Liver (tissue), 9 donors: ENCODE results near the gene EHMT1. TPM values are rescaled to one million over a fixed set of nuclear protein-coding genes. Genes with fewer than 3 reads are reported as not detected.

Experiments used
- DNase-seq: peaks from one replicate; pipeline ENCODE4 v3.0.0-alpha.2; 2017; ENCODE audit warnings: low spot score
- H3K27ac ChIP-seq, 2 donors: one replicate each; pipeline ENCODE4 v1.7.0; 2013; ENCODE audit warnings: inconsistent platforms in 2 of 2, low read length in 2 of 2, control low read depth in 1 of 2, low read depth in 1 of 2, mild to moderate bottlenecking in 1 of 2
- H3K27me3 ChIP-seq, 4 donors: one replicate each; pipeline versions ENCODE4 v1.6.1 to v1.7.0; 2013; ENCODE audit warnings: low read length in 3 of 4, inconsistent platforms in 1 of 4, mild to moderate bottlenecking in 1 of 4, moderate library complexity in 1 of 4; ENCODE audit not compliant: control insufficient read depth in 4 of 4, insufficient read depth in 4 of 4
- H3K36me3 ChIP-seq, 4 donors: one replicate each; pipeline versions ENCODE4 v1.6.1 to v1.7.0; 2013; ENCODE audit warnings: low read length in 3 of 4, mild to moderate bottlenecking in 3 of 4, low read depth in 1 of 4, moderate library complexity in 1 of 4; ENCODE audit not compliant: control insufficient read depth in 4 of 4, insufficient read depth in 3 of 4
- H3K4me1 ChIP-seq, 4 donors: one replicate each; pipeline versions ENCODE4 v1.6.1 to v1.7.0; 2013; ENCODE audit warnings: low read length in 3 of 4, mild to moderate bottlenecking in 3 of 4, moderate library complexity in 1 of 4; ENCODE audit not compliant: control insufficient read depth in 4 of 4, insufficient read depth in 4 of 4
- H3K4me3 ChIP-seq, 3 donors: one replicate each; pipeline versions ENCODE4 v1.6.1 to v1.7.0; 2013; ENCODE audit warnings: low read length in 3 of 3, control low read depth in 1 of 3, low read depth in 1 of 3, mild to moderate bottlenecking in 1 of 3
- H3K9ac ChIP-seq, 2 donors: one replicate each; pipeline ENCODE4 v1.7.0; 2013; ENCODE audit warnings: low read length in 2 of 2, mild to moderate bottlenecking in 2 of 2, moderate library complexity in 2 of 2, control low read depth in 1 of 2, low read depth in 1 of 2
- H3K9me3 ChIP-seq, 4 donors: one replicate each; pipeline versions ENCODE4 v1.6.1 to v1.7.0; 2013; ENCODE audit warnings: low read length in 3 of 4; ENCODE audit not compliant: control insufficient read depth in 4 of 4
- ATF3 ChIP-seq: IDR thresholded peaks from 2 replicates; pipeline ENCODE4 v1.6.1; 2016; ENCODE audit warnings: antibody characterized with exemption
- EGR1 ChIP-seq, 2 donors: IDR thresholded peaks; 2 replicates each; pipeline ENCODE4 v1.6.1; 2016 to 2018; ENCODE audit warnings: antibody characterized with exemption in 2 of 2, low read depth in 2 of 2
- FOXA1 ChIP-seq: IDR thresholded peaks from 2 replicates; pipeline ENCODE4 v1.6.1; 2016; ENCODE audit warnings: antibody characterized with exemption
- FOXA2 ChIP-seq: IDR thresholded peaks from 2 replicates; pipeline ENCODE4 v1.6.1; 2016; ENCODE audit warnings: antibody characterized with exemption
- GABPA ChIP-seq, 2 donors: IDR thresholded peaks in 1 of 2; conservative IDR thresholded peaks in 1 of 2; 2 replicates each; pipeline ENCODE4 v1.6.1; 2016; ENCODE audit warnings: antibody characterized with exemption in 2 of 2, mild to moderate bottlenecking in 1 of 2, moderate library complexity in 1 of 2
- HNF4A ChIP-seq, 2 donors: conservative IDR thresholded peaks; 2 replicates each; pipeline ENCODE4 v1.6.1; 2016; ENCODE audit warnings: antibody characterized with exemption in 2 of 2, mild to moderate bottlenecking in 2 of 2
- HNF4G ChIP-seq: IDR thresholded peaks from 2 replicates; pipeline ENCODE4 v1.6.1; 2016; ENCODE audit warnings: antibody characterized with exemption
- NR2F2 ChIP-seq: IDR thresholded peaks from 2 replicates; pipeline ENCODE4 v1.6.1; 2016; ENCODE audit warnings: antibody characterized with exemption
- RAD21 ChIP-seq, 2 donors: IDR thresholded peaks; 2 replicates each; pipeline ENCODE4 v1.6.1; 2016; ENCODE audit warnings: antibody characterized with exemption in 2 of 2, mild to moderate bottlenecking in 2 of 2
- REST ChIP-seq: IDR thresholded peaks from 2 replicates; pipeline ENCODE4 v1.6.1; 2016; ENCODE audit warnings: antibody characterized with exemption, mild to moderate bottlenecking
- RXRA ChIP-seq, 2 donors: IDR thresholded peaks; 2 replicates each; pipeline ENCODE4 v1.6.1; 2017 to 2018; ENCODE audit warnings: antibody characterized with exemption in 2 of 2, mild to moderate bottlenecking in 1 of 2
- SP1 ChIP-seq: IDR thresholded peaks from 2 replicates; pipeline ENCODE4 v1.6.1; 2018; ENCODE audit warnings: antibody characterized with exemption, mild to moderate bottlenecking
- TAF1 ChIP-seq: conservative IDR thresholded peaks from 2 replicates; pipeline ENCODE4 v1.6.1; 2016; ENCODE audit warnings: antibody characterized with exemption, mild to moderate bottlenecking
- YY1 ChIP-seq: IDR thresholded peaks from 2 replicates; pipeline ENCODE4 v1.6.1; 2016; ENCODE audit warnings: antibody characterized with exemption, mild to moderate bottlenecking
- WGBS: extraction: QIAGEN DNeasy Blood & Tissue Kit; methylation state at CpG from one replicate; pipeline ENCODE4 v1.1.7; 2013; 5-methylcytosine and 5-hydroxymethylcytosine counted together
- polyA plus RNA-seq, 2 donors: library from polyadenylated mRNA; stranded (reverse) in 1 of 2; unstranded in 1 of 2; fragments of 200-250 nt in 1 of 2; fragments of >200 nt in 1 of 2; fragmentation: Nextera tagmentation in 1 of 2; extraction: Ambion mirVana in 1 of 2; gene quantifications; one replicate each; pipeline versions ENCODE4 v1.2.1 to v1.2.3, GENCODE V29; 2013 to 2015
- total RNA-seq, 2 donors: library from RNA; depleted of rRNA; stranded (reverse); fragments of >200 nt; gene quantifications; one replicate each; pipeline ENCODE4 v1.2.3, GENCODE V29; 2014
- TF ChIP-seq, protein P1 (sequence below): IDR thresholded peaks from 2 replicates; pipeline ENCODE4 v1.6.1; 2016; ENCODE audit warnings: antibody characterized with exemption
- TF ChIP-seq, protein P2 (sequence below): IDR thresholded peaks from 2 replicates; pipeline ENCODE4 v1.6.1; 2016; ENCODE audit warnings: antibody characterized with exemption
- TF ChIP-seq, protein P3 (sequence below): fragments of 150-350 bp; IDR thresholded peaks from 2 replicates; pipeline ENCODE4 v1.5.1; 2017; ENCODE audit warnings: improper control_type of control experiment, low read depth, low read length; ENCODE audit not compliant: missing input control
- donor health status: healthy.
- donor health status: healthy.
- donor health status: healthy.
- donor health status: healthy.
- donor health status: healthy.

EHMT1 gene
- total and polyA plus RNA-seq, 4 donors: 16.1 to 48.2 (median 27.3) TPM

DNA sequence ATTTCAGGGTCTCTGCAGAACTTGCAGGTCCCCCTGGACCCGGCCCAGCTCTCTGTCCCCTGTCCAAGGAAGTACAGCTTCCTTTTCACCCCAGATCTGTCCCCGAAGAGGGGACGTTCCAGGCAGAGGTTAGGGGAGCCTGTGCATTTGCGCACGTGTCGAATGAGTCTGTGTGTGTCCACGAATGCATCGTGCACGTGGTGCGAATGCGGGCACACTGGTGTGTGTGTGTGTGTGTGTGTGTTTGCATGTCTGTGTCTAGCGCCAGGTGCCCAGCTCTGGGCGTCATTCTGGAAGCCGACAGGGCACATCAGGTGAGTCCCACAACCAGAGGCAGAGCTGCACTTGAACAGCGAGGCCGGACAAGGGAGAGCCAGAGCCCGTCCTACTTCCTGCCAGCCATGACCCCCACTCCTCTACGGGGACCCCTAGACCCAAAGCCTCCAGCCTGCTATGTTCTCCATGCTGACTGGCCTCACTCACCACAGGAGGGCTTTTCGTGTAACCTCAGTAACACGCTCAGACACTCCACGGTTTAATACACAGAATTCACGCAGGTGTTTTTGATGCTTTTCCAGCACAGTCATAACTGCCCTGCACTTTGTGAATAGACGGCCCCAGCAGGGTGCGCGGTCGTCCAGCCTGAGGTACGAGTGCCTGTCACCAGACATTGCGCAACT lies 217.5 kb downstream of the EHMT1 start:
- 95% methylated on average over 28 of the region's 28 CpGs for WGBS
- H3K27me3 ChIP-seq: no peaks in the 10 kb centered on the region
- H3K4me3 ChIP-seq: no peak overlapping the region
- H3K9ac ChIP-seq: no peak overlapping the region
- TF ChIP-seq EGR1 (IDR thresholded peaks at IDR 0.05; ENCODE audit: low read depth in 2 of 2) (no peak), YY1 (no peak)
- H3K9me3 ChIP-seq: no peaks in the 10 kb centered on the region
- DNase-seq: no peak
- no peak overlapping the region for H3K27ac ChIP-seq
- no peaks in the 10 kb centered on the region for H3K4me1 ChIP-seq
- peaks cover 10 to 40% (median 25%) of the 10 kb centered on the region in 4 donors for H3K36me3 ChIP-seq

GRCh38 chr9:137836831-137837241 lies 218.0 kb downstream of the EHMT1 start:
- Histone ChIP-seq H3K27ac (no peak overlapping the region), H3K36me3 (peaks cover 7 to 38% (median 23%) of the 10 kb centered on the region in 4 donors), H3K27me3 (no peaks in the 10 kb centered on the region), H3K4me1 (no peaks in the 10 kb centered on the region), H3K9me3 (no peaks in the 10 kb centered on the region), H3K9ac (no peak overlapping the region), H3K4me3 (no peak overlapping the region)
- WGBS: 84% methylated on average over 12 of the region's 12 CpGs
- DNase-seq: no peak
- TF ChIP-seq REST (no peak), RAD21 (IDR thresholded peaks at IDR 0.05) (no peak), RXRA (IDR thresholded peaks at IDR 0.05) (no peak), SP1 (no peak), FOXA1 (no peak), NR2F2 (no peak), HNF4G (no peak), EGR1 (IDR thresholded peaks at IDR 0.05; ENCODE audit: low read depth in 2 of 2) (no peak), YY1 (no peak), HNF4A (conservative IDR thresholded peaks at IDR 0.05) (no peak), GABPA (IDR thresholded peaks at IDR 0.05 in 1 of 2, conservative IDR thresholded peaks at IDR 0.05 in 1 of 2) (no peak), FOXA2 (no peak), TAF1 (no peak), ATF3 (no peak)
- TF ChIP-seq, protein P1, sequence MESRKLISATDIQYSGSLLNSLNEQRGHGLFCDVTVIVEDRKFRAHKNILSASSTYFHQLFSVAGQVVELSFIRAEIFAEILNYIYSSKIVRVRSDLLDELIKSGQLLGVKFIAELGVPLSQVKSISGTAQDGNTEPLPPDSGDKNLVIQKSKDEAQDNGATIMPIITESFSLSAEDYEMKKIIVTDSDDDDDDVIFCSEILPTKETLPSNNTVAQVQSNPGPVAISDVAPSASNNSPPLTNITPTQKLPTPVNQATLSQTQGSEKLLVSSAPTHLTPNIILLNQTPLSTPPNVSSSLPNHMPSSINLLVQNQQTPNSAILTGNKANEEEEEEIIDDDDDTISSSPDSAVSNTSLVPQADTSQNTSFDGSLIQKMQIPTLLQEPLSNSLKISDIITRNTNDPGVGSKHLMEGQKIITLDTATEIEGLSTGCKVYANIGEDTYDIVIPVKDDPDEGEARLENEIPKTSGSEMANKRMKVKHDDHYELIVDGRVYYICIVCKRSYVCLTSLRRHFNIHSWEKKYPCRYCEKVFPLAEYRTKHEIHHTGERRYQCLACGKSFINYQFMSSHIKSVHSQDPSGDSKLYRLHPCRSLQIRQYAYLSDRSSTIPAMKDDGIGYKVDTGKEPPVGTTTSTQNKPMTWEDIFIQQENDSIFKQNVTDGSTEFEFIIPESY: no peak
- TF ChIP-seq, protein P2, sequence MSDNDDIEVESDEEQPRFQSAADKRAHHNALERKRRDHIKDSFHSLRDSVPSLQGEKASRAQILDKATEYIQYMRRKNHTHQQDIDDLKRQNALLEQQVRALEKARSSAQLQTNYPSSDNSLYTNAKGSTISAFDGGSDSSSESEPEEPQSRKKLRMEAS: no peak
- TF ChIP-seq, protein P3, sequence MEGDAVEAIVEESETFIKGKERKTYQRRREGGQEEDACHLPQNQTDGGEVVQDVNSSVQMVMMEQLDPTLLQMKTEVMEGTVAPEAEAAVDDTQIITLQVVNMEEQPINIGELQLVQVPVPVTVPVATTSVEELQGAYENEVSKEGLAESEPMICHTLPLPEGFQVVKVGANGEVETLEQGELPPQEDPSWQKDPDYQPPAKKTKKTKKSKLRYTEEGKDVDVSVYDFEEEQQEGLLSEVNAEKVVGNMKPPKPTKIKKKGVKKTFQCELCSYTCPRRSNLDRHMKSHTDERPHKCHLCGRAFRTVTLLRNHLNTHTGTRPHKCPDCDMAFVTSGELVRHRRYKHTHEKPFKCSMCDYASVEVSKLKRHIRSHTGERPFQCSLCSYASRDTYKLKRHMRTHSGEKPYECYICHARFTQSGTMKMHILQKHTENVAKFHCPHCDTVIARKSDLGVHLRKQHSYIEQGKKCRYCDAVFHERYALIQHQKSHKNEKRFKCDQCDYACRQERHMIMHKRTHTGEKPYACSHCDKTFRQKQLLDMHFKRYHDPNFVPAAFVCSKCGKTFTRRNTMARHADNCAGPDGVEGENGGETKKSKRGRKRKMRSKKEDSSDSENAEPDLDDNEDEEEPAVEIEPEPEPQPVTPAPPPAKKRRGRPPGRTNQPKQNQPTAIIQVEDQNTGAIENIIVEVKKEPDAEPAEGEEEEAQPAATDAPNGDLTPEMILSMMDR: no peak
